IPS-20b (cell line): ENCODE measurements around the gene TLE7.

Source experiments
- H3K27ac ChIP-seq: one replicate; pipeline ENCODE4 v1.5.1; 2013; ENCODE audit warnings: low read length
- H3K27me3 ChIP-seq: 2 replicates; pipeline ENCODE4 v1.6.1; 2013; ENCODE audit warnings: mild to moderate bottlenecking, low read length, inconsistent platforms; ENCODE audit not compliant: insufficient read depth
- H3K36me3 ChIP-seq: 2 replicates; pipeline ENCODE4 v1.6.1; 2013; ENCODE audit warnings: low read depth, mild to moderate bottlenecking, inconsistent platforms, low read length, moderate library complexity; ENCODE audit not compliant: insufficient read depth
- H3K4me1 ChIP-seq: 2 replicates; pipeline ENCODE4 v1.6.1; 2013; ENCODE audit warnings: mild to moderate bottlenecking, control low read depth, inconsistent platforms, low read length, moderate library complexity; ENCODE audit not compliant: insufficient read depth
- H3K4me3 ChIP-seq: 2 replicates; pipeline ENCODE4 v1.5.1; 2013; ENCODE audit warnings: mild to moderate bottlenecking, low read length, inconsistent platforms
- H3K9ac ChIP-seq: 2 replicates; pipeline ENCODE4 v1.6.1; 2013; ENCODE audit warnings: low read depth, mild to moderate bottlenecking, inconsistent platforms, low read length, moderate library complexity
- H3K9me3 ChIP-seq: 2 replicates; pipeline ENCODE4 v1.6.1; 2013; ENCODE audit warnings: mild to moderate bottlenecking, low read depth, low read length, inconsistent platforms; ENCODE audit not compliant: insufficient read depth

TLE7 gene

DNA sequence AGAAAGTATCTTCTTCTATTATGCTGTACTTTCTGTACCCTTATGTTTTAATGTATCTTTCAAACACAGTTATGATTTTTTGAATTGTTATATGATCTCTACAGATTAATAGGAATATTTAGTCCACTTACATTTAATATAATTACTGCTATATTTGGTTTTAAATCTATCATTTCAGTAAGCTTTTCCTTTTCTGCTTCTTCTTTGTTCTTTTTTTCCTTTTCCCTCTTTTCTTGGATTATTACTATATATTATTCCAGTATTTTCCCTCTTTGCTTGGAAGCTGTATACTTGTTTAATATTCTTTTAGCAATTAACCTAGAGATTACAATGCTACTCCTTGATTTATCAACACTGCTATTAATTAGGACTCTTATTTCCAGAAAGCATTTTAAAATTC, 13.5 kb downstream of the TLE7 start:
- Histone ChIP-seq H3K27me3 (peaks cover 53% of the 10 kb centered on the region), H3K9me3 (no peaks in the 10 kb centered on the region; the same call in 1 of the 2 replicates), H3K4me3 (no peak overlapping the region), H3K4me1 (no peaks in the 10 kb centered on the region), H3K36me3 (no peaks in the 10 kb centered on the region), H3K9ac (no peak overlapping the region), H3K27ac (no peak overlapping the region)

DNA sequence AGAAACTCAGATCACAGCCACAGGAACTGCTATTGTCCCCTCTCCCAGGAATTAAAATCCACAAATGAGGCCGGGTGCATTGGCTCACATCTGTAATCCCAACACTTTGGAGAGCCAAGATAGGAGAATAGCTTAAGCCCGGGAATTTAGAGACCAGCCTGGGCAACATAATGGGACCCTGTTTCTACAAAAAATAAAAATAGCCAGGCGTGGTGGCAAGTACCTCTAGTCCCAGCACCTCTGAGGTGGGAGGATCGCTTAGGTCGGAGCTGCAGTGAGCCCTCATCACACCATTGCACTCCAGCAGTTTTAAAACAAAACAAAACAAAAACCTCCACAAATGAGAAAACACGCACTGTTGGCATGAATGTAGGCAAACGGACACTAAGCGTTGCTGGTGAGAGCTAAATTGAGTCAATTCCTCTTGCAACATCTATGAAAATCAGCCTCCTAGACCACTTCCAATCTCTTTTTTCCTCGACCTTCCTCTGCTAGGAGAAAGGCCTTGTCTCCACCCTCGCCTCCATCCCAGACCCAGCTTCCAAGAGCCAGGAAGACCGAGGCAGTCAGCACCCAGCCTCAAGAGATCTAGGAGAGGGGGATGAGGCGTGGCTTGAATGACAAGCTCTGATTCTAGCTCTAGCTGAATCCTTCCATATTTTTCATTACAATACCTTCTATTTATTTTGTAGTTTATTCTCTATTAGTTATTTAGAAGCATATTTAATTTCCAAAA, 14.8 kb downstream of the TLE7 start:
- H3K9ac ChIP-seq, result no peak overlapping the region
- H3K9me3 ChIP-seq, result no peaks in the 10 kb centered on the region; the same call in 1 of the 2 replicates
- peaks cover 53% of the 10 kb centered on the region for H3K27me3 ChIP-seq
- no peaks in the 10 kb centered on the region for H3K36me3 ChIP-seq
- H3K4me3 ChIP-seq, result peak overlapping the region; percentile 0; the same call in 1 of the 2 replicates
- no peak overlapping the region for H3K27ac ChIP-seq
- H3K4me1 ChIP-seq, result no peaks in the 10 kb centered on the region

DNA sequence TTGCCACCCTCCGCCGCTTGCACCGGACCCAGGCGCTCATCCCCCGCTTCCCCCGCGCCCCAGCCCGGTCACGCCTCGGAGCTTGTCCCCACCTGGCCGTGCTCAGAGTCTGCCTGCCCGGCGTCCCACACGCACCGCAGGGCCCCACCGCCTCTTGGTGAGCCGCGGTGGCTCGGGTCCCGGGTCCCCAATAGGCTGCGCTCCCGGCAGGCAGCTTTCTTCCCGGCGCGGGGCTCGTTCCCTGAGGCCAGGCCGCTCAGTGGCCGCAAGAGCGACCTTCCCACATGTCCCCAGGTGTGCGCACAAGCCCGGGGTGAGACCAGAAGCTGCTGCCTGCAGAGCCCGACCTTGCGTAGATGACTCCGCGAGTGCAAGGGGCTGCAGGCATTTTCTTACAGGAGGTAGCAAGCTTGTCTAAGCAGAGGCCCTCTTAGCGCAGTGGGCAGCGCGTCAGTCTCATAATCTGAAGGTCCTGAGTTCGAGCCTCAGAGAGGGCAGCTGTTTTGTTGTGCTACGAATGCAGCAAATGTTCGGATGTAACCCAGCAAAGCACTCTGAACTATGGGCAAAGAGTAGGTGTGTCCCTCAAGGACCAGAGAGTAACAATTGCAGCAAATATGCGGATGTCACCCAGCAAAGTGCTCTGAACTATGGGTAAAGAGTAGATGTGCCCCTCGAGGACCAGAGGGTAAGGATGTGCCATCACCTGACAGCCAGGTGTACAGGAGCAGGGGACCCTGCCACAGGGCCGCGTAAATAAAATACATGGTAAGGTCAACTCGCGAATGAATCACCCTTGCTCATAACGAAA, 15.6 kb downstream of the TLE7 start:
- H3K4me3 ChIP-seq, result peak overlapping the region; percentile 75
- H3K9ac ChIP-seq, result no peak overlapping the region; the same call in 1 of the 2 replicates
- no peaks in the 10 kb centered on the region; the same call in 1 of the 2 replicates for H3K9me3 ChIP-seq
- H3K27me3 ChIP-seq, result peaks cover 53% of the 10 kb centered on the region
- H3K27ac ChIP-seq, result no peak overlapping the region
- H3K4me1 ChIP-seq, result no peaks in the 10 kb centered on the region
- H3K36me3 ChIP-seq, result no peaks in the 10 kb centered on the region

DNA sequence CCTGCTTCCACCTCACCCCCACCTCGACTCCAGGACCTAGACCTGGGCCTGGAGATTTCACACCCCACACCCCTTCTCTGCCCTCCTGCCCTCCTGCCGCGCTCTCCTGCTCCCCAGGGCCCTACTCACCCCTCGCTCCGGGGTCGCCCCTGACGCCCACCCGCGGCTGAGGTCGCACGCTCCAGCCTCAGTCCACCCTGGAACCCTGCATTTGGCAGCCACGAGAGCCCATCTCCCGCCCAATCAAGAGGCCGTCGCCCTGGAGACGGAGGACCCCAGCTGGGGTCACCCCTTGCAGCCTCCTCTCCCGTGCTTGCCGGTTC, 16.1 kb downstream of the TLE7 start:
- no peak overlapping the region; the same call in 1 of the 2 replicates for H3K9ac ChIP-seq
- no peaks in the 10 kb centered on the region for H3K4me1 ChIP-seq
- peaks cover 51% of the 10 kb centered on the region for H3K27me3 ChIP-seq
- H3K9me3 ChIP-seq, result no peaks in the 10 kb centered on the region; the same call in 1 of the 2 replicates
- H3K27ac ChIP-seq, result no peak overlapping the region
- H3K36me3 ChIP-seq, result no peaks in the 10 kb centered on the region
- peak overlapping the region; percentile 75 for H3K4me3 ChIP-seq

DNA sequence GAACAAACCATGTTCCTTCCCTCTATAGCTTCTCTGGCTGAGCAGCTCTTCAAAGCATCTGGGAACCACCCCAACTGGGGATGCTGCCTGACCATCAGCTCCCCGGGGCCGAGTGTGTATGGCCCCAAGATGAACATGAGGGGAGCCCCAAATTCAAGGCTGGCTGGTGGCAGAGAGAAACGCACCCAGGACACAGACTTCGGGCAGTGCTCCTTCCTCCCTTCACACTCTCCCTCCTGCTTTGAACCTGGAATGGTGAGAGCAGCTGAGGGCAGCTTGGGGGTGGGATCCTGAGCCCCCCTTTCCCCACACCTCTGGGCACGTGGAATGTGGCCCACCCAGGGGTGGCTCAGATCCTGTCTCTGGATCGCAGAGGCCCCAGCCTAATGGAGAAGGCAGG, 17.2 kb downstream of the TLE7 start:
- no peak overlapping the region for H3K27ac ChIP-seq
- H3K36me3 ChIP-seq, result no peaks in the 10 kb centered on the region
- no peaks in the 10 kb centered on the region for H3K4me1 ChIP-seq

DNA sequence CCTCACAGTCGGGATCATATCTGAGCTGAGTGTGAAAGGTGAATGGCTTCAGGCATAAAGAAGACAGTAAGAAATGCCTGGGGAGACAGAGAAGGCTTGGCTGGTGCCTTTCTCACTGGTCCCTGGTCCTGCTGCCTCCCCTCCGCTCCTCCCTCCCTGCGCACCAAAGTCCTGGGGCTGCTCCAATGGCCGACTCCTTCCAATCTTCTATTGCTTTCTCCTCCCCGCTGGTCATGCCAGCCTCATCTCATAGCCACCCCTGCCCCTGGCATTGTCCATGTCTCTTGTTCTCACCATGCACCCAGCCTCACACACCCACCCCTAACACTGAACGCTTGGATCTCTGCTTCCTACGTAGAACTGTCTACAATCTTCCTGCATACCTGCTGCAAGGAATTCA, 18.0 kb downstream of the TLE7 start:
- Histone ChIP-seq H3K27me3 (peaks cover 33% of the 10 kb centered on the region), H3K9ac (no peak overlapping the region), H3K4me1 (no peaks in the 10 kb centered on the region), H3K9me3 (no peaks in the 10 kb centered on the region; the same call in 1 of the 2 replicates), H3K36me3 (no peaks in the 10 kb centered on the region), H3K27ac (no peak overlapping the region), H3K4me3 (no peak overlapping the region)

More for the DNA sequence above, 17.2 kb downstream of the TLE7 start:
- H3K4me3 ChIP-seq, result no peak overlapping the region
- peaks cover 40% of the 10 kb centered on the region for H3K27me3 ChIP-seq
- H3K9ac ChIP-seq, result no peak overlapping the region
- no peaks in the 10 kb centered on the region; the same call in 1 of the 2 replicates for H3K9me3 ChIP-seq

DNA sequence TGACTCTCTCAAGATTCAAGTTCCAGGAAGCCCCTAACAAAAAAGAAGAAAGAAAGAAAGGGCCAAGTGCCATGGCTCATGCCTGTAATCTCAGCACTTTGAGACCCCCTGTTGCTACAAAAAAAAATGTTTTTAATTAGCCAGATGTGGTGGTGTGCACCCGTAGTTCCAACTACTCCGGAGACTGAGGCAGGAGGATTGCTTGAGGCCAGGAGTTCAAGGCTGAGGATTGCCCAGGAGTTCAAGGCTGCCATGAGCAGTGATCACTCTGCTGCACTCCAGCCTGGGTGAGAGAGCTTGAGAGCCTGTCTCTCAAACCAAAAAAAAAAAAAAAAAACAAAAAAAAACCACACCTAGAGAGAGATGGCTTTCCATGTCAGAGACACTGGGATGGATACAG, 18.8 kb downstream of the TLE7 start:
- peaks cover 32% of the 10 kb centered on the region for H3K27me3 ChIP-seq
- H3K27ac ChIP-seq, result no peak overlapping the region
- no peaks in the 10 kb centered on the region for H3K9me3 ChIP-seq
- H3K4me3 ChIP-seq, result no peak overlapping the region
- no peaks in the 10 kb centered on the region for H3K36me3 ChIP-seq
- no peaks in the 10 kb centered on the region for H3K4me1 ChIP-seq
- no peak overlapping the region for H3K9ac ChIP-seq

DNA sequence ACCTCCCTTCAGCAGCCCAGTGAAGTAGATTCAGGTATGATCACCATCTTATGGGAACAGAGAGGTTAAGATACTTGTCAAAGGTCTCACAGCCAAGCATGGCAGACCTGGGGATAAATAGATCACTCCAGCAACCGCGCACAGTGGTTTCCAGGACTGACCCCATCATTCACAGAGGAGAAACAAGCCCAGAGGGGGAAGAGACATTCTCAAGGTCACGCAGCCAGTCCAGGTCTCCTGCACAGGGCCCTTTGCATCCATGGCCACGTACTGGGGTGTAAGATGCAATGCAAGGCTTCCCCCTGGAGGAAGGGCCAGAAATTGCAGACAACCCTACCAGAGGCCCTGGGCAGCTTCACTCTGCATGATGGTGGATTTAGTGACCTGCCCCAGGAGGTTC, 19.9 kb downstream of the TLE7 start:
- Histone ChIP-seq H3K4me1 (no peaks in the 10 kb centered on the region), H3K27me3 (peaks cover 33% of the 10 kb centered on the region), H3K9ac (no peak overlapping the region), H3K36me3 (no peaks in the 10 kb centered on the region), H3K27ac (no peak overlapping the region), H3K9me3 (no peaks in the 10 kb centered on the region), H3K4me3 (no peak overlapping the region)

DNA sequence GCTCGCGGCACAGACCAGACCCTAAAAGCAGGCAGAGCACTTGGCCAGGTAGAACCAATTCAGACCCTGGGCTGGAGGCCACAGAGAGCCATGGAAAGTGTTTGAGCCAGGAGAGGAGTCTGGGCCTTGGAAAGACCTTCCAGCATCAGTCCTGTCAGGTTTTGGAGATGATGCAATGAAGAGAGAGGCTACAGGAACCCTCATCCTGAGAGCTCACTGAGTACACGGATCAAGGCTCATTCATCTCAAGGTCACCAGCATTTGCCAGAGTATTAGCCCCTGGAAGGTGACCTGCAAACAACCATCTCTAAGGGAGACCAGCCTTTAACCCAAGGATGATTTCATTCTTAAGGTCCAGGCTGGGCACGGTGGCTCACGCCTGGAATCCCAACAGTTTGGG, 27.8 kb downstream of the TLE7 start:
- H3K9ac ChIP-seq, result no peak overlapping the region
- no peak overlapping the region for H3K4me3 ChIP-seq
- no peak overlapping the region for H3K27ac ChIP-seq
- no peaks in the 10 kb centered on the region for H3K9me3 ChIP-seq
- H3K4me1 ChIP-seq, result peaks cover 4% of the 10 kb centered on the region; the same call in 1 of the 2 replicates
- no peaks in the 10 kb centered on the region for H3K36me3 ChIP-seq
- H3K27me3 ChIP-seq, result peaks cover 17% of the 10 kb centered on the region

DNA sequence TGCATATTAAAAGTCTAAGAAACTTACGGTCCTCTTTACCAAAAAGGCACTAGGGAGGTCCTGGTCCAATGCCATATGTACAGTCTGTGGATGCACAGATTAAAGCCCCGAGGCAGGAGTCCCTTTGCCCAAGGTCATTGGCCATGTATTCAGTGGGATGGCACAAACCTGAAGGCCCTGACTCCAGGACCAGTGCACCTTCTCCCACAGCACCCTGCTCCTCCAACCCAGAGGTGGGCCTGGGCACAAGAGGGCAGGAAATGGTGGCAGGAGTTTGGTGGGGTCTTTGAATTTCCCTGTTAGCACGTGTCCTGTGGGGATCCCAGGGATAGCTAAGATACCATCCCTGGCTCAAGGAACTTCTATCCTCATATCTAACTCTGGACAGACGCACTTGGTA, 28.5 kb downstream of the TLE7 start:
- H3K27me3 ChIP-seq, result peaks cover 17% of the 10 kb centered on the region
- H3K9ac ChIP-seq, result no peak overlapping the region
- no peak overlapping the region for H3K4me3 ChIP-seq
- H3K4me1 ChIP-seq, result peaks cover 4% of the 10 kb centered on the region; the same call in 1 of the 2 replicates
- no peaks in the 10 kb centered on the region for H3K9me3 ChIP-seq
- H3K36me3 ChIP-seq, result no peaks in the 10 kb centered on the region
- H3K27ac ChIP-seq, result no peak overlapping the region

DNA sequence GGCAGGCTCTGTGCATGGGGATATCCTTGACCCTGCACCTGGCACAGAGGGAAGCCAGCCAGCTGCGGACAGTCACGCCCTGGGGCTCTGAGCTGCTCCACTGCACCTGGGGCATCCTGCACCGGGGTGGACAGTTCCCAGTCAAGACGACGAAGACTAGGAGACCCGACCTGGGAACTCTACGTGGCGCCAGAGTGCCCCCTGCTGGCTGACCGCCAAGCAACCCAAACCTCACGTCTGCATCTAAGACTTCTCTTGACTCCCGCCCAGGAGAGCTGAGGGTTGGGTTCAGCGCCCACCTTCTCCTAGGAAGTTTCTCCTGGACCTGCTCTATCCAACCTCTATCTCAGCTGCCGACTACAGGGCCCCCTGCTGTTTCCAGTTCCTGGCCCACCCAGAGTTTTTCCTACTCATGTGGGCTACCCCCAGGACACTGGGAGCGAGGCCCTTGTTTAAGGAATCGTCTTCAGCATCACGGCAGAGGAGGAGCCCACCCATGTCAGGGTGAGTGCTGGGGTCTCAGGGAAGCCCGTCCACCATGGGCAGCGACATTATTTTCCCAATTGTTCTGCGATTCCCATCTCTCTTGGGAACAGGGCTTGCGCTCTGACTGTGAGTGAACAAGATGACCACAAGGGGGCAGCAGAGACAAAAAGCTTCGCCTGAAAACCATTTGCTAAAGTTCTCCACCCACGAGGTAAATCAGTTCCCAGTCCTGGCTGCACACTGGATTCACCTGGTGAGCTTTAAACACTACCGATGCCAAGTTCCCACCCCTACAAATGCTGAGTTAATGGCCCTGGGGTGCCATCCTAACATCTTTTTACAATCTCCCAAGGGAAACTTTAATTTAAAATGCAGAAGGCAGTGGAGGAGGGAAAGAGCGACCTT, 29.3 kb downstream of the TLE7 start:
- no peaks in the 10 kb centered on the region for H3K36me3 ChIP-seq
- no peak overlapping the region for H3K27ac ChIP-seq
- H3K4me3 ChIP-seq, result peak overlapping the region; percentile 75
- peak overlapping the region; percentile 70; the same call in 1 of the 2 replicates for H3K9ac ChIP-seq
- H3K27me3 ChIP-seq, result peaks cover 13% of the 10 kb centered on the region
- no peaks in the 10 kb centered on the region for H3K9me3 ChIP-seq
- peaks cover 4% of the 10 kb centered on the region; the same call in 1 of the 2 replicates for H3K4me1 ChIP-seq
